GM18499 (cell line): Measurements from ENCODE around the gene HLA-DOA.

Source experiments
- ATAC-seq: cut with Tn5 transposase; IDR thresholded peaks from one replicate; pipeline ENCODE4 v1.9.1; 2021; ENCODE audit warnings: moderate number of reproducible peaks; ENCODE audit not compliant: insufficient read depth, unreplicated experiment

HLA-DOA gene

GRCh38 chr6:32968093-32968866 lies 41.1 kb downstream of the HLA-DOA start, which contains the start of gene BRD2:
BRD2 (plus strand) TSS chr6:32968594; CDS start chr6:32972899, 4,305 bp downstream.
- no peak for ATAC-seq

- no peak for ATAC-seq
Measured at GRCh38 chr6:32967151-32968091, 42.0 kb downstream of the HLA-DOA start.

GRCh38 chr6:32964776-32965175 lies 44.6 kb downstream of the HLA-DOA start:
- no peak for ATAC-seq

- no peak for ATAC-seq
Measured at GRCh38 chr6:32963866-32964265, 45.5 kb downstream of the HLA-DOA start.

- no peak for ATAC-seq
Measured at GRCh38 chr6:32962213-32962826, 47.1 kb downstream of the HLA-DOA start.

- no peak for ATAC-seq
Measured at GRCh38 chr6:32960563-32960962, 48.8 kb downstream of the HLA-DOA start.

GRCh38 chr6:32956176-32956575 lies 53.2 kb downstream of the HLA-DOA start:
- ATAC-seq = no peak

GRCh38 chr6:32954986-32955802 lies 54.2 kb downstream of the HLA-DOA start:
- ATAC-seq = no peak

- ATAC-seq = no peak
Measured at GRCh38 chr6:32954267-32954666, 55.1 kb downstream of the HLA-DOA start.
